Smooth muscle cell (in vitro differentiated cells): ENCODE measurements around the gene UBA5. TPM values are rescaled to one million over a fixed set of nuclear protein-coding genes. Genes with fewer than 3 reads are reported as not detected.
"Not testable (repeated sequence)": the region's sequence is repeated elsewhere in the genome, so short reads cannot be mapped to it uniquely, and the experiment has no call there.

ENCODE experiments used
- DNase-seq: peaks from one replicate; lab custom pipeline; 2025; ENCODE audit not compliant: unreplicated experiment; lab: John Stamatoyannopoulos, UW
- H2AFZ ChIP-seq: fragments of 200-600 bp; sonication (generic); 2 replicates; pipeline ENCODE4 v1.6.0; 2016; ENCODE audit warnings: antibody characterized with exemption, low read depth, mild to moderate bottlenecking
- H3F3A ChIP-seq: fragments of 200-600 bp; sonication (generic); 2 replicates; pipeline ENCODE4 v1.6.0; 2017; ENCODE audit warnings: antibody characterized with exemption, low read depth
- H3K27ac ChIP-seq: fragments of 200-600 bp; sonication (generic); 2 replicates; pipeline ENCODE4 v1.5.1; 2016; ENCODE audit warnings: low read depth, mild to moderate bottlenecking
- H3K27me3 ChIP-seq: fragments of 200-600 bp; sonication (generic); 2 replicates; pipeline ENCODE4 v1.6.1; 2016; ENCODE audit warnings: low read depth, mild to moderate bottlenecking
- H3K36me3 ChIP-seq: fragments of 200-600 bp; sonication (generic); 2 replicates; pipeline ENCODE4 v1.5.1; 2016; ENCODE audit warnings: low read depth
- H3K4me1 ChIP-seq: fragments of 200-600 bp; sonication (generic); 2 replicates; pipeline ENCODE4 v1.5.1; 2016; ENCODE audit warnings: low read depth
- H3K4me2 ChIP-seq: fragments of 200-600 bp; sonication (generic); 2 replicates; pipeline ENCODE4 v1.6.0; 2016; ENCODE audit warnings: mild to moderate bottlenecking
- H3K4me3 ChIP-seq: fragments of 200-600 bp; sonication (generic); 2 replicates; pipeline ENCODE4 v1.5.1; 2016; ENCODE audit warnings: mild to moderate bottlenecking
- H3K79me2 ChIP-seq: fragments of 200-600 bp; sonication (generic); 2 replicates; pipeline ENCODE4 v1.6.0; 2016; ENCODE audit warnings: low read depth, mild to moderate bottlenecking
- H3K9ac ChIP-seq: fragments of 200-600 bp; sonication (generic); 2 replicates; pipeline ENCODE4 v1.6.0; 2016; ENCODE audit warnings: low read depth
- H3K9me3 ChIP-seq: fragments of 200-600 bp; sonication (generic); replicated peaks from 2 replicates; pipeline ENCODE4 v1.5.1; 2016; ENCODE audit warnings: low read depth
- H4K20me1 ChIP-seq: fragments of 200-600 bp; sonication (generic); 2 replicates; pipeline ENCODE4 v1.6.0; 2016; ENCODE audit warnings: low read depth
- CTCF ChIP-seq: fragments of 200-600 bp; sonication (generic); IDR thresholded peaks from 2 replicates; pipeline ENCODE4 v1.5.1; 2017; ENCODE audit warnings: borderline replicate concordance, mild to moderate bottlenecking, antibody characterized with exemption; ENCODE audit not compliant: insufficient read depth, poor library complexity, severe bottlenecking
- WGBS: methylation state at CpG from one replicate; pipeline ENCODE4 v1.1.7; 2016; ENCODE audit warnings: low lambda C conversion rate; 5-methylcytosine and 5-hydroxymethylcytosine counted together
- polyA plus RNA-seq: library from polyadenylated mRNA; unstranded; fragments of >200 nt; fragmentation: Nextera tagmentation; extraction: Ambion mirVana; gene quantifications from 2 replicates; pipeline ENCODE4 v1.2.1, GENCODE V29; 2016
- total RNA-seq: library from RNA; depleted of rRNA; stranded (reverse); fragments of >200 nt; gene quantifications from 2 replicates; pipeline ENCODE4 v1.2.3, GENCODE V29; 2014

The UBA5 gene
- total and polyA plus RNA-seq, 2 experiments from 2014 or later: 36.0 to 43.7 TPM

DNA sequence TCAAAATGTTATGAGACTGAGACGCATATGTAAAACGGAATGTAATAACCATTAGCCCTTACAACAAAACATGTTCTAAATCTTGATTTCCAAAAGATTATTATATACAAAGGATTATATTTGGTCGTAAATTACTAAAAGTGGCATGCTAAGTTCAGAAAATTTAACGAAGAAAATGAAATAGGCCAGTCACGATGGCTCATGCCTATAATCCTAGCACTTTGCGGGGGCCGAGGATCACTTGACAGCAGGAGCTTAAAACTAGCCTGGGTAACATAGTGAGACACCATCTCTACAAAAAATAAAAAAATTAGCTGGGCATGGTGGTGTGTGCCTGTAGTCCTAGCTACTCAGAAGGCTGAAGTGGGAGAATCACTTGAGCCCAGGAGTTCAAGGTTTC lies 29.5 kb upstream of the UBA5 start:
- H3K27ac ChIP-seq: peak overlapping the region; percentile 86
- no peak for DNase-seq
- TF ChIP-seq CTCF: no peak

GRCh38 chr3:132635052-132635451 lies 25.1 kb upstream of the UBA5 start:
- Histone ChIP-seq H3K79me2 (no peaks in the 10 kb centered on the region), H3K9ac (no peak overlapping the region), H3K27ac (no peak overlapping the region), H3K9me3 (no peaks in the 10 kb centered on the region), H3F3A (peaks cover 8% of the 10 kb centered on the region), H3K27me3 (no peaks in the 10 kb centered on the region), H3K4me3 (no peak overlapping the region), H4K20me1 (no peaks in the 10 kb centered on the region), H3K4me1 (no peaks in the 10 kb centered on the region), H3K4me2 (no peak overlapping the region), H3K36me3 (no peaks in the 10 kb centered on the region), H2AFZ (no peak overlapping the region)
- no peak for TF ChIP-seq CTCF
- no peak for DNase-seq

More for the DNA sequence above, 29.5 kb upstream of the UBA5 start:
- H3K9me3 ChIP-seq: no peaks in the 10 kb centered on the region
- peak overlapping the region; percentile 59 for H3K4me2 ChIP-seq
- no peaks in the 10 kb centered on the region for H3K27me3 ChIP-seq
- peaks cover 8% of the 10 kb centered on the region for H3F3A ChIP-seq
- no peaks in the 10 kb centered on the region for H3K79me2 ChIP-seq
- H3K36me3 ChIP-seq: peaks cover 4% of the 10 kb centered on the region
- no peaks in the 10 kb centered on the region for H4K20me1 ChIP-seq
- no peak overlapping the region for H3K4me3 ChIP-seq
- H2AFZ ChIP-seq: no peak overlapping the region
- no peaks in the 10 kb centered on the region for H3K4me1 ChIP-seq
- 34% methylated on average over 7 of the region's 7 CpGs for WGBS
- peak overlapping the region; percentile 44 for H3K9ac ChIP-seq

GRCh38 chr3:132637590-132637989 lies 22.5 kb upstream of the UBA5 start:
- Histone ChIP-seq H3F3A (no peaks in the 10 kb centered on the region), H3K27ac (peak overlapping the region; percentile 74), H2AFZ (no peak overlapping the region), H3K79me2 (no peaks in the 10 kb centered on the region), H3K4me2 (peak overlapping the region; percentile 48), H3K4me1 (no peaks in the 10 kb centered on the region), H3K9ac (peak overlapping the region; percentile 17), H3K9me3 (no peaks in the 10 kb centered on the region), H3K27me3 (no peaks in the 10 kb centered on the region), H3K36me3 (no peaks in the 10 kb centered on the region), H3K4me3 (no peak overlapping the region), H4K20me1 (no peaks in the 10 kb centered on the region)
- 6% methylated on average over 1 of the region's 1 CpG for WGBS
- DNase-seq: no peak
- TF ChIP-seq CTCF: no peak

GRCh38 chr3:132638706-132639105 lies 21.4 kb upstream of the UBA5 start:
- Histone ChIP-seq H3K4me3 (no peak overlapping the region), H3K79me2 (no peaks in the 10 kb centered on the region), H2AFZ (no peak overlapping the region), H3K9ac (no peak overlapping the region), H3K9me3 (no peaks in the 10 kb centered on the region), H3K4me2 (no peak overlapping the region), H4K20me1 (no peaks in the 10 kb centered on the region), H3K27ac (peak overlapping the region; percentile 74), H3K4me1 (no peaks in the 10 kb centered on the region), H3F3A (no peaks in the 10 kb centered on the region), H3K36me3 (no peaks in the 10 kb centered on the region), H3K27me3 (no peaks in the 10 kb centered on the region)
- TF ChIP-seq CTCF: no peak
- no peak for DNase-seq

DNA sequence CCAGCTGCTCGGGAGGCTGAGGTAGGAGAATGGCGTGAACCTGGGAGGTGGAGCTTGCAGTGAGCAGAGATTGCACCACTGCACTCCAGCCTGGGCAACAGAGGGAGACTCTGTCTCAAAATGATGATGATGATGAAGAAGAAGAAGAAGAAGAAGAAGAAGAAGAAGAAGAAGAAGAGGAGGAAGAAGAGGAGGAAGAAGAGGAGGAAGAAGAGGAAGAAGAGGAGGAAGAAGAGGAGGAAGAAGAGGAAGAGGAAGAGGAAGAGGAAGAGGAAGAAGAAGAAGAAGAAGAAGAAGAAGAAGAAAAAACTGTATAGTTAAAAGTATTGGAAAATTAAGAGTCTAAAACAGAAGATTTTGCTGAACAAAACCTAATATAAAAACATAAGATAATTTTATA lies 18.7 kb upstream of the UBA5 start:
- H3K4me2 ChIP-seq, H3F3A ChIP-seq, H4K20me1 ChIP-seq, H3K27ac ChIP-seq, H3K4me3 ChIP-seq, DNase-seq, H3K9ac ChIP-seq, H3K79me2 ChIP-seq, H3K27me3 ChIP-seq, H3K36me3 ChIP-seq, H3K4me1 ChIP-seq, H3K9me3 ChIP-seq, H2AFZ ChIP-seq: not testable (repeated sequence)
- 89% methylated on average over 2 of the region's 2 CpGs for WGBS
